K562 (cell line): Measurements from ENCODE around the gene ZNF692. TPM values are rescaled to one million over a fixed set of nuclear protein-coding genes. Genes with fewer than 3 reads are reported as not detected.

ENCODE experiments used
- ATAC-seq: fragments of 200-7000 bp; cut with Tn5 transposase; 3 replicates; pipeline ENCODE4 v1.9.1; 2020; ENCODE audit warnings: moderate library complexity
- BruUV-seq: library from RNA; stranded (reverse); fragments of 400-500 nt; replicated peaks from 2 replicates; lab custom pipeline; 2021; lab: Mats Ljungman, UMichigan
- CTCF ChIA-PET: fragments of 300-600 bp; formaldehyde crosslinking; extraction: SDS; loops from one replicate; lab custom pipeline; 2021; ENCODE audit warnings: low intra/inter-chr PET ratio; lab: Yijun Ruan, JAX
- POLR2A ChIA-PET: fragments of 300-600, 350-650 bp; sonication (Branson Sonifier 250); formaldehyde crosslinking; extraction: SDS; loops from one replicate; lab custom pipeline; 2021; ENCODE audit warnings: antibody characterized with exemption, inconsistent platforms; lab: Yijun Ruan, JAX
- DNase-seq, 4 experiments: peaks; one replicate each; pipeline versions ENCODE4 v3.0.0 to v3.0.0-alpha.2; 2011 to 2018; ENCODE audit warnings: low spot score in 3 of 4, mixed read lengths in 3 of 4; ENCODE audit errors: extremely low read depth in 1 of 4
- FAIRE-seq: peaks from 2 replicates; lab custom pipeline; 2011; peaks lifted over from hg19 to GRCh38; lab: Jason Lieb, UNC
- H2AFZ ChIP-seq: 2 replicates; pipeline ENCODE4 v1.6.0; 2011; ENCODE audit warnings: low read depth, low read length, control low read depth, inconsistent platforms
- H3K27ac ChIP-seq: fragments of 200-600 bp; 3 replicates; pipeline ENCODE4 v1.8.0; 2011; ENCODE audit warnings: low read depth, mild to moderate bottlenecking, control low read depth, inconsistent platforms, low read length, moderate library complexity, mixed read lengths; ENCODE audit errors: extremely low read depth
- H3K27me3 ChIP-seq, 2 experiments: fragments of 300-600 bp in 1 of 2; 2 replicates in 1 of 2; 3 replicates in 1 of 2; pipeline versions ENCODE4 v1.6.0 to v1.8.0; 2011; ENCODE audit warnings: inconsistent platforms in 2 of 2, low read length in 2 of 2, mild to moderate bottlenecking in 1 of 2, mixed read lengths in 1 of 2, moderate library complexity in 1 of 2; ENCODE audit not compliant: control insufficient read depth in 2 of 2, insufficient read depth in 2 of 2
- H3K36me3 ChIP-seq: fragments of 300-600 bp; 3 replicates; pipeline ENCODE4 v1.8.0; 2011; ENCODE audit warnings: mild to moderate bottlenecking, low read length, inconsistent platforms; ENCODE audit not compliant: control insufficient read depth, insufficient read depth
- H3K4me1 ChIP-seq, 2 experiments: fragments of 200-600 bp in 1 of 2; replicated peaks in 1 of 2; 2 replicates in 1 of 2; 3 replicates in 1 of 2; pipeline versions ENCODE4 v1.5.1 to v1.8.0; 2011; ENCODE audit warnings: inconsistent platforms in 2 of 2, low read length in 2 of 2, mild to moderate bottlenecking in 1 of 2, mixed read lengths in 1 of 2, moderate library complexity in 1 of 2; ENCODE audit not compliant: control insufficient read depth in 2 of 2, insufficient read depth in 2 of 2
- H3K4me2 ChIP-seq: 2 replicates; pipeline ENCODE4 v1.6.1; 2011; ENCODE audit warnings: low read length, control low read depth, inconsistent platforms, mixed read lengths; ENCODE audit not compliant: insufficient read depth
- H3K4me3 ChIP-seq: fragments of 200-600 bp; sonication (generic), shearing (Covaris generic); 2 replicates; pipeline ENCODE4 v1.5.1; 2016; ENCODE audit warnings: control low read depth, inconsistent platforms
- H3K79me2 ChIP-seq: fragments of 200-600 bp; 3 replicates; pipeline ENCODE4 v1.8.0; 2011; ENCODE audit warnings: low read length, inconsistent platforms; ENCODE audit not compliant: control insufficient read depth, insufficient read depth
- H3K9ac ChIP-seq, 2 experiments: 2 replicates each; pipeline versions ENCODE4 v1.6.0 to v1.6.1; 2011; ENCODE audit warnings: low read depth in 2 of 2, low read length in 2 of 2, control low read depth in 1 of 2, inconsistent platforms in 1 of 2, mild to moderate bottlenecking in 1 of 2, mixed read lengths in 1 of 2; ENCODE audit not compliant: insufficient read depth in 1 of 2
- H3K9me1 ChIP-seq: one replicate; pipeline ENCODE4 v1.6.0; 2011; ENCODE audit warnings: inconsistent platforms, mild to moderate bottlenecking, low read length, moderate library complexity; ENCODE audit not compliant: control insufficient read depth, insufficient read depth
- H3K9me3 ChIP-seq: replicated peaks from 2 replicates; pipeline ENCODE4 v1.5.1; 2011; ENCODE audit warnings: low read depth, low read length, inconsistent platforms; ENCODE audit not compliant: control insufficient read depth, insufficient read depth
- H4K20me1 ChIP-seq: replicated peaks from 2 replicates; pipeline ENCODE4 v1.6.1; 2011; ENCODE audit warnings: low read length, inconsistent platforms, mixed read lengths; ENCODE audit not compliant: control insufficient read depth, insufficient read depth
- COPS2 ChIP-seq: fragments of 450-650 bp; conservative IDR thresholded peaks from 2 replicates; pipeline ENCODE4 v1.6.1; 2016; ENCODE audit warnings: mild to moderate bottlenecking, moderate library complexity
- PTTG1 ChIP-seq: fragments of 450-650 bp; IDR thresholded peaks from 2 replicates; pipeline ENCODE4 v1.6.1; 2016; ENCODE audit warnings: low read depth, mild to moderate bottlenecking, missing genetic modification characterization, missing compliant biosample characterization
- RFX5 ChIP-seq: IDR thresholded peaks from 2 replicates; pipeline ENCODE4 v1.6.1; 2011; ENCODE audit warnings: low read depth, mild to moderate bottlenecking, improper control_type of control experiment, low read length
- SREBF2 ChIP-seq: sonication (generic); formaldehyde crosslinking; IDR thresholded peaks from 2 replicates; pipeline ENCODE4 v1.4.0; 2020; ENCODE audit warnings: mild to moderate bottlenecking, missing genetic modification reagents
- TEAD2 ChIP-seq: fragments of 450-650 bp; IDR thresholded peaks from 2 replicates; pipeline ENCODE4 v1.6.1; 2016; ENCODE audit warnings: missing genetic modification characterization, control low read depth, missing compliant biosample characterization
- ZNF274 ChIP-seq: IDR thresholded peaks from 2 replicates; pipeline ENCODE4 v1.6.1; 2011; ENCODE audit warnings: low read depth, mild to moderate bottlenecking, low read length, moderate library complexity, borderline replicate concordance
- ZNF79 ChIP-seq: fragments of 250-450 bp; sonication (Bioruptor Pico); IDR thresholded peaks from 2 replicates; pipeline ENCODE4 v1.4.0; 2020; ENCODE audit warnings: low read depth, mild to moderate bottlenecking, moderate library complexity
- WGBS: fragments of 100-300 bp; shearing (Covaris generic); methylation state at CpG from one replicate; pipeline ENCODE4 v1.1.6; 2016; ENCODE audit warnings: low coverage, mixed read lengths; ENCODE audit not compliant: insufficient coverage; ENCODE audit errors: missing lambda C conversion rate; 5-methylcytosine and 5-hydroxymethylcytosine counted together
- in situ Hi-C: fragments of 300-500 bp; cut with MboI; formaldehyde crosslinking; loops from 4 replicates; pipeline ENCODE4 v1.15.0; 2018; ENCODE audit warnings: inconsistent platforms, mixed read lengths
- intact Hi-C: fragments of 100-400 bp; cut with micrococcal nuclease; formaldehyde crosslinking; loops from 2 replicates; pipeline ENCODE4 v1.14.2; 2022
- polyA plus RNA-seq, 8 experiments: library from polyadenylated mRNA; depleted of rRNA in 4 of 8; stranded (reverse) in 5 of 8; unstranded in 3 of 8; fragments of >200 nt; fragmentation: Nextera tagmentation in 2 of 8; fragmentation: Illumina TruSeq in 1 of 8; extraction: Ambion mirVana in 2 of 8; extraction: Trizol in 1 of 8; gene quantifications; 2 replicates each; pipeline versions ENCODE4 v1.2.1 to v1.2.3, GENCODE V29; 2011 to 2014; ENCODE audit warnings: inconsistent platforms in 1 of 8, missing spikeins in 1 of 8
- total RNA-seq, 7 experiments: library from RNA; depleted of rRNA in 6 of 7; stranded (reverse); fragments of >200 nt in 6 of 7; fragmentation: Illumina TruSeq in 2 of 7; extraction: Trizol in 2 of 7; gene quantifications; 2 replicates each; pipeline versions ENCODE4 v1.2.1 to v1.2.3, GENCODE V29; 2011 to 2021; ENCODE audit warnings: low replicate concordance in 1 of 7
- TF ChIP-seq, protein P1 (sequence below): fragments of 450-650 bp; conservative IDR thresholded peaks from 2 replicates; pipeline ENCODE4 v1.6.1; 2016; ENCODE audit warnings: missing genetic modification characterization, low read depth, mild to moderate bottlenecking, missing compliant biosample characterization, moderate library complexity
- TF ChIP-seq, protein P2 (sequence below): IDR thresholded peaks from 2 replicates; pipeline ENCODE4 v1.6.1; 2012; ENCODE audit warnings: low read depth, low read length, improper control_type of control experiment, borderline replicate concordance
- TF ChIP-seq, protein P3 (sequence below): fragments of 450-650 bp; IDR thresholded peaks from 2 replicates; pipeline ENCODE4 v1.7.0; 2016; ENCODE audit warnings: borderline replicate concordance

Gene ZNF692
- total and polyA plus RNA-seq, 9 of the 15 experiments (the other 6 are each of a cell fraction or from before 2014, with no cell fraction given), result 8.4 to 143 (median 55.9) TPM

DNA sequence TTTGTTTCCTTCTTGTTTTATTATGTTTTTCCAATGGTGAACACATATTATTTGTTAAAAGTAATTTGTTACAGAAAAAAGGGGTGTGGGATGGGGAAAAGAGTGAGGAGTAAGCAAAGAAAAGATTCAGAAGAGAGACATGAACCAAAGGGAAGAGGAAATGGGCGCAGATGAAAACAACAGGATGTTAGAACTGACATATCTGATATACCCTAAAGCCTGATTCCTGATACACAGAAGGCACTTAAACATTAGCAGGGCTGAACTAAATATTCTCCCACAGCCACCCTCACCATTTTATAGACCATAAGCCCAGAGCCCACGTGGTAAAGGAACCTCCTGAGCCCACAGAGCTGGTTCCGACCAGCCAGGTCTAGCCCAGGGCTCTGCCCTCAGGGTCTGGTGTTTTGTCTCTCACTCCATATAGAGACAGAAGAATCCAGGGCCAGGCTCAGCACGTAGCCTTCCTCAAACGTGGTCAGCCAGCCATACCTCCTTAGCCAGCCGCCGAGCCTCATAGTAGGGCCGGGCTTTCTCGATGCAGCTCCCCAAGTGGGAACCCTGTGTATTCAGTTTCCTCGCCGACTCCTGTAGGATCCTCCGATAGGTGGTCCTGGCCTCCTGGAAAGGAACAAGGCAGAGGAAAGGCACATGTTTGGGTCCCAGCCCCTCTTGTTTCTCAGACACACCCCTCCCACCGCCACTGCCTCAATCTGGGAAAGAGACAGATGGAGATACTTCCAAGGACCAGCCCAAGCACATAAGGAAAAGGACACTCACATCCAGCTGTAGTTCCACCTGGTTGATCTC, 42.6 kb downstream of the ZNF692 start:
- CTCF ChIA-PET, result no interaction called here
- H3K36me3 ChIP-seq, result peaks cover 78% of the 10 kb centered on the region
- 0 out of 2 replicates have a peak, but pooled peaks cover 5% of the 10 kb centered on the region for H4K20me1 ChIP-seq
- no peak overlapping the region for H2AFZ ChIP-seq
- no TSS peak for BruUV-seq
- TF ChIP-seq TEAD2 (tag), result no peak
- TF ChIP-seq PTTG1 (tag), result no peak
- no peak for TF ChIP-seq ZNF79 (CRISPR knock-in tag)
- TF ChIP-seq COPS2, result no peak
- TF ChIP-seq, protein P1, sequence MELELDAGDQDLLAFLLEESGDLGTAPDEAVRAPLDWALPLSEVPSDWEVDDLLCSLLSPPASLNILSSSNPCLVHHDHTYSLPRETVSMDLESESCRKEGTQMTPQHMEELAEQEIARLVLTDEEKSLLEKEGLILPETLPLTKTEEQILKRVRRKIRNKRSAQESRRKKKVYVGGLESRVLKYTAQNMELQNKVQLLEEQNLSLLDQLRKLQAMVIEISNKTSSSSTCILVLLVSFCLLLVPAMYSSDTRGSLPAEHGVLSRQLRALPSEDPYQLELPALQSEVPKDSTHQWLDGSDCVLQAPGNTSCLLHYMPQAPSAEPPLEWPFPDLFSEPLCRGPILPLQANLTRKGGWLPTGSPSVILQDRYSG, result no peak
- TF ChIP-seq, protein P2, sequence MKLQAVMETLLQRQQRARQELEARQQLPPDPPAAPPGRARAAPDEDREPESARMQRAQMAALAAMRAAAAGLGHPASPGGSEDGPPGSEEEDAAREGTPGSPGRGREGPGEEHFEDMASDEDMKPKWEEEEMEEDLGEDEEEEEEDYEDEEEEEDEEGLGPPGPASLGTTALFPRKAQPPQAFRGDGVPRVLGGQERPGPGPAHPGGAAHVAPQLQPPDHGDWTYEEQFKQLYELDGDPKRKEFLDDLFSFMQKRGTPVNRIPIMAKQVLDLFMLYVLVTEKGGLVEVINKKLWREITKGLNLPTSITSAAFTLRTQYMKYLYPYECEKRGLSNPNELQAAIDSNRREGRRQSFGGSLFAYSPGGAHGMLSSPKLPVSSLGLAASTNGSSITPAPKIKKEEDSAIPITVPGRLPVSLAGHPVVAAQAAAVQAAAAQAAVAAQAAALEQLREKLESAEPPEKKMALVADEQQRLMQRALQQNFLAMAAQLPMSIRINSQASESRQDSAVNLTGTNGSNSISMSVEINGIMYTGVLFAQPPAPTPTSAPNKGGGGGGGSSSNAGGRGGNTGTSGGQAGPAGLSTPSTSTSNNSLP, result no peak
- TF ChIP-seq SREBF2 (CRISPR knock-in tag), result no peak
- no peak for TF ChIP-seq RFX5
- no peak for TF ChIP-seq ZNF274
- TF ChIP-seq, protein P3, sequence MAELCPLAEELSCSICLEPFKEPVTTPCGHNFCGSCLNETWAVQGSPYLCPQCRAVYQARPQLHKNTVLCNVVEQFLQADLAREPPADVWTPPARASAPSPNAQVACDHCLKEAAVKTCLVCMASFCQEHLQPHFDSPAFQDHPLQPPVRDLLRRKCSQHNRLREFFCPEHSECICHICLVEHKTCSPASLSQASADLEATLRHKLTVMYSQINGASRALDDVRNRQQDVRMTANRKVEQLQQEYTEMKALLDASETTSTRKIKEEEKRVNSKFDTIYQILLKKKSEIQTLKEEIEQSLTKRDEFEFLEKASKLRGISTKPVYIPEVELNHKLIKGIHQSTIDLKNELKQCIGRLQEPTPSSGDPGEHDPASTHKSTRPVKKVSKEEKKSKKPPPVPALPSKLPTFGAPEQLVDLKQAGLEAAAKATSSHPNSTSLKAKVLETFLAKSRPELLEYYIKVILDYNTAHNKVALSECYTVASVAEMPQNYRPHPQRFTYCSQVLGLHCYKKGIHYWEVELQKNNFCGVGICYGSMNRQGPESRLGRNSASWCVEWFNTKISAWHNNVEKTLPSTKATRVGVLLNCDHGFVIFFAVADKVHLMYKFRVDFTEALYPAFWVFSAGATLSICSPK, result no peak
- TF ChIP-seq, all 486 proteins: peak for 0
- H3K4me1 ChIP-seq, result peaks cover 0 to 6% of the 10 kb centered on the region in 2 experiments; a peak in 2 of 5 replicates
- ATAC-seq, result no peak
- DNase-seq, result peak in 3 of 4 experiments; percentile 4 to 7 (median 6)
- in situ Hi-C loops, result no loop called here
- no peaks in the 10 kb centered on the region for H3K9me3 ChIP-seq
- peaks cover 11% of the 10 kb centered on the region; the same call in 2 of the 3 replicates for H3K79me2 ChIP-seq
- H3K4me2 ChIP-seq, result no peak overlapping the region
- H3K27me3 ChIP-seq, result no peaks in the 10 kb centered on the region
- H3K9me1 ChIP-seq, result no peaks in the 10 kb centered on the region
- H3K27ac ChIP-seq, result no peak overlapping the region
- H3K4me3 ChIP-seq, result no peak overlapping the region
- POLR2A ChIA-PET, result interaction anchor here (1.3 kb wide), 1 partner anchor 9 kb away, joined by 7 read pairs; the partner anchor contains the start of gene SH3BP5L
- intact Hi-C loops, result no loop called here
- no peak overlapping the region; a peak in 1 of 4 replicates for H3K9ac ChIP-seq
- no peak for FAIRE-seq
- 83% methylated on average over 13 of the region's 13 CpGs for WGBS
